ENCODE measurements around the gene STT3A. TPM values are rescaled to one million over a fixed set of nuclear protein-coding genes. Genes with fewer than 3 reads are reported as not detected.

The STT3A gene
- total RNA-seq, result 133 and 339 TPM in 2 replicates

DNA sequence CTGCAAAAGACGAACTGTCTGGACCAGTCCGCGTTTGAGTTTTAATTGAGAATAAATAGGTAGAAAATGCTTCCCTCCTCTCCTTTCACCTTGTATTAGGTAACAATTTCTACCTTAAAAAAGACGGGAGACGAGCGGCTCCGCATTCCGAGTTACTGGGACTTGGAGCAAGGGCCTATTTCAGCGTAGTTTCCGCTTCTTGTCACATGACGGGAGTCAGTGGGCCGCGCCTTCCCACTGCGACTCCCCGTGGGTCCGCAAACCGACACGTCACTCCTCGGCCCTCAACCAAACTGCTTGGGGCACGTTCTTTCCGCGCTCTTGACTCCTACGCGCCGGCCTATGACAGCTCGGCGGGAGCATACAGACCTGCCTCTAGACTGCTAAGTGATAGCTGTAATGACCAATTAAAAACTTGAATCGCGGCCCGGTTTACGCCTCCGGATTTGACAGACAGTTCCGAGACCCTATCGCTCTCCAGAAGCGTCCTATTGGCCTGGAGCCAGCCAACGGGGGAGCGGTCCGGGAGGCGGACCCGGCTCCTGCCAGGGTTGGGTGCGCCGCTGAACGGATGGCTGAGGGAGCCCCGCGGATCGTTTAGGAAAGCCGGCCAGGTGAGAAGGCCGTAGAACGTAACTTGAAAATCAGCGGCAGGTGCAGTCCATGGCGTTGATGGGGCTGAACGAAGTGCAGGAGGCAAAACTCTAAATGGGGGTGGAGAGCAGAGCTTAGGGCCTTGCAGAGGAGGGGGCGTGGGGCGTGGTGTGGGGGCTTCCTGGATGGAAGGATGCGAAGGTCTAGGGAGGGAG lies at the start of gene STT3A:
STT3A (plus strand) TSS at position 548 of the 809 bp plus-strand sequence. CDS start 3,064 bp downstream, outside the sequence.

GRCh38 chr11:125568970-125569914 lies 23.4 kb upstream of the STT3A start, which contains the start of gene EI24:
EI24 (plus strand) TSS chr11:125569477; CDS start chr11:125572528, 3,051 bp downstream.

DNA sequence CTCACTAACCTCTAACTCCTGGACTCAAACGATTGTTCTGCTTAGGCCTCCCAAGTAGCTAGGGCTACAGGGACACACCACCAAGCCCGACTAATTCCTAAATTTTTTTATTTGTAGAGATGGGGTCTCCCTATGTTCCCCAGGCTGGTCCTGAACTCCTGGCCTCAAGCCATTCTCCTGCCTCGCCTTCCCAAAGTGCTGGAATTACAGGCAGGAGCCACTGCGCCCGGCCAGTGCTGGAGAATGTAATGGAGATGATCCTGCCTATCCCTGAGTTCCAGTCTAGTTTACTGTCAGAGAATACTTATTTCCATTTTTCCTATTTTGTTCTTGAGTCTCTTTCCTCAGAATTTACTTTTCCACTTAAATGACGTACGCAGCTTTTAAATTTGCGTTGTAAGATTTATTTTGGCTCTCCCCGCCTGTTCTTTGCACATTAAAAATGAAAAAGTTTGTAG lies 32.1 kb downstream of the STT3A start, which contains the start of gene CHEK1:
CHEK1 (plus strand) TSS at position 408 of the 458 bp plus-strand sequence. CDS start 1,606 bp downstream, outside the sequence.

Small RNA genes within 50 kb of the gene (small RNA-seq; reads per million reads assigned to genes)
- gene RNU2-35P (1.2 reads per million, percentile 62 among the genes with 10 or more reads in this experiment), gene RNU6-1156P (not detected)

Other genes starting within 250 kb of the STT3A start
- 0.65 and 4.7 TPM in 2 replicates for gene FEZ1, start 96.6 kb upstream of the STT3A start, total RNA-seq
- gene EI24, start 23.4 kb upstream of the STT3A start, total RNA-seq, result 38.5 and 122 TPM in 2 replicates
- gene CHEK1, start 32.3 kb downstream of the STT3A start, total RNA-seq, result 18.5 and 29.2 TPM in 2 replicates
- not detected in 2 replicates for gene ACRV1, start 88.0 kb downstream of the STT3A start, total RNA-seq
- gene PATE1, start 153.4 kb downstream of the STT3A start, total RNA-seq, result not detected in 2 replicates
- gene PATE2, start 186.0 kb downstream of the STT3A start, total RNA-seq, result not detected in 2 replicates
- gene PATE3, start 195.3 kb downstream of the STT3A start, total RNA-seq, result not detected in 2 replicates
- gene PATE4, start 240.5 kb downstream of the STT3A start, total RNA-seq, result not detected in 2 replicates